Naive thymus-derived CD8-positive, alpha-beta T cell (primary cell): ENCODE data around the gene C2orf68. TPM values are rescaled to one million over a fixed set of nuclear protein-coding genes. Genes with fewer than 3 reads are reported as not detected.
"Not testable (repeated sequence)": the region's sequence is repeated elsewhere in the genome, so short reads cannot be mapped to it uniquely, and the experiment has no call there.

Source experiments
- ATAC-seq, 2 donors: fragments of 150-1000 bp; cut with Tn5 transposase in 1 of 2; sonication (Bioruptor Pico), chemical (Tn5 transposase) in 1 of 2; 1 replicate in 1 of 2; 2 replicates in 1 of 2; pipeline ENCODE4 v1.10.0; 2021; ENCODE audit warnings: mild to moderate bottlenecking in 2 of 2, moderate library complexity in 2 of 2
- POLR2A ChIA-PET: fragments of 350-600 bp; sonication (Branson Sonifier 250); formaldehyde crosslinking; loops from one replicate; lab custom pipeline; 2021; ENCODE audit warnings: antibody characterized with exemption; lab: Charles Lee
- DNase-seq, 10 donors: peaks; one replicate each; pipeline versions ENCODE4 v3.0.0 to v3.0.0-alpha.2; 2020 to 2022
- H3K27ac Mint-ChIP-seq, 10 donors: one replicate each; pipeline ENCODE4 v1.8.0; 2020 to 2022; ENCODE audit warnings: mild to moderate bottlenecking in 10 of 10, mixed read lengths in 10 of 10, moderate library complexity in 4 of 10, inconsistent platforms in 1 of 10
- H3K27me3 Mint-ChIP-seq, 5 donors: one replicate each; pipeline ENCODE4 v1.8.0; 2021 to 2022; ENCODE audit warnings: mixed read lengths in 5 of 5
- H3K36me3 Mint-ChIP-seq, 3 donors: one replicate each; pipeline ENCODE4 v1.8.0; 2020 to 2022; ENCODE audit warnings: mixed read lengths in 3 of 3, mild to moderate bottlenecking in 2 of 3, inconsistent platforms in 1 of 3
- H3K4me1 Mint-ChIP-seq, 4 donors: one replicate each; pipeline ENCODE4 v1.8.0; 2021 to 2022; ENCODE audit warnings: mixed read lengths in 4 of 4
- H3K4me3 Mint-ChIP-seq, 10 donors: one replicate each; pipeline ENCODE4 v1.8.0; 2020 to 2022; ENCODE audit warnings: mild to moderate bottlenecking in 10 of 10, mixed read lengths in 10 of 10, moderate library complexity in 6 of 10, inconsistent platforms in 1 of 10
- H3K9me3 Mint-ChIP-seq, 9 donors: one replicate each; pipeline ENCODE4 v1.8.0; 2020 to 2022; ENCODE audit warnings: mixed read lengths in 9 of 9, mild to moderate bottlenecking in 3 of 9, inconsistent platforms in 1 of 9, moderate library complexity in 1 of 9
- polyA plus RNA-seq, 3 donors: library from polyadenylated mRNA; unstranded; fragments of 300-500 nt; fragmentation: Illumina TruSeq; gene quantifications; one replicate each; pipeline ENCODE4 v1.2.3, GENCODE V29; 2021
- total RNA-seq, 8 experiments: library from RNA in 2 of 8; stranded (reverse) in 2 of 8; gene quantifications; one replicate each; pipeline ENCODE4 v1.2.3 and lab custom pipeline; 2021 to 2026

Gene C2orf68
- total and polyA plus RNA-seq, 5 experiments from 2014 or later = 15.7 to 95.2 (median 21.1) TPM

GRCh38 chr2:85577386-85578242 lies 34.3 kb downstream of the C2orf68 start, which contains the start of gene VAMP8:
Gene VAMP8 (plus strand): TSS chr2:85577586. CDS start chr2:85577647, 61 bp downstream.
- Mint-ChIP-seq H3K4me3 (peak within 1 kb of the TSS; percentile 88 to 98 (median 94)), H3K4me1 (peaks cover 23 to 43% (median 43%) of the 10 kb centered on the region in 4 donors), H3K9me3 (no peaks in the 10 kb centered on the region), H3K27ac (peak within 1 kb of the TSS; percentile 88 to 98 (median 93)), H3K27me3 (no peaks in the 10 kb centered on the region), H3K36me3 (peaks cover 0 to 21% (median 7%) of the 10 kb centered on the region in 3 donors)
- peak; percentile 41 to 80 (median 49) for DNase-seq
- POLR2A ChIA-PET = interaction anchor here (0.7 to 3.2 kb wide), 11 partner anchors 10 to 146 kb away, joined by 3 to 29 read pairs (median 5); partner anchors contain the start of genes C2orf68 and RNF181
- peak; percentile 81 to 86 for ATAC-seq

- peak overlapping the region; percentile 88 to 98 (median 94) for H3K4me3 Mint-ChIP-seq
- H3K27ac Mint-ChIP-seq = peak overlapping the region; percentile 88 to 98 (median 93)
- no peaks in the 10 kb centered on the region for H3K27me3 Mint-ChIP-seq
- H3K36me3 Mint-ChIP-seq = peaks cover 0 to 15% (median 7%) of the 10 kb centered on the region in 3 donors
- peaks cover 20 to 43% (median 39%) of the 10 kb centered on the region in 4 donors for H3K4me1 Mint-ChIP-seq
- POLR2A ChIA-PET = interaction anchor here (0.7 to 3.2 kb wide), 11 partner anchors 10 to 146 kb away, joined by 3 to 29 read pairs (median 5); partner anchors contain the start of genes C2orf68 and RNF181
- no peak for ATAC-seq
- H3K9me3 Mint-ChIP-seq = no peaks in the 10 kb centered on the region
- DNase-seq = no peak
Observed at GRCh38 chr2:85577063-85577385, 34.8 kb downstream of the C2orf68 start.

- H3K4me1 Mint-ChIP-seq = peaks cover 18 to 35% (median 31%) of the 10 kb centered on the region in 4 donors
- H3K36me3 Mint-ChIP-seq = peaks cover 0 to 7% (median 0%) of the 10 kb centered on the region in 3 donors
- no peaks in the 10 kb centered on the region for H3K27me3 Mint-ChIP-seq
- H3K9me3 Mint-ChIP-seq = no peaks in the 10 kb centered on the region
- POLR2A ChIA-PET = interaction anchor here (0.6 to 2.7 kb wide), 5 partner anchors 8 to 488 kb away, joined by 3 to 15 read pairs (median 3); no protein-coding TSS in a partner anchor
- DNase-seq (no peak), ATAC-seq (no peak)
- H3K27ac Mint-ChIP-seq = peak overlapping the region in 1 of 10 donors; percentile 44
- peak overlapping the region in 1 of 10 donors; percentile 36 for H3K4me3 Mint-ChIP-seq
Observed at GRCh38 chr2:85575739-85576138, 36.1 kb downstream of the C2orf68 start.

GRCh38 chr2:85566265-85566664 lies 45.6 kb downstream of the C2orf68 start:
- Mint-ChIP-seq H3K27me3 (peaks cover 0 to 2% (median 0%) of the 10 kb centered on the region in 5 donors), H3K9me3 (no peaks in the 10 kb centered on the region), H3K4me3 (no peak overlapping the region), H3K4me1 (peaks cover 0 to 14% (median 4%) of the 10 kb centered on the region in 4 donors), H3K36me3 (no peaks in the 10 kb centered on the region), H3K27ac (no peak overlapping the region)
- DNase-seq = no peak
- ATAC-seq = no peak
- POLR2A ChIA-PET = interaction anchor here (0.8 to 1.2 kb wide), 2 partner anchors 44 to 157 kb away, joined by 3 read pairs; no protein-coding TSS in a partner anchor

GRCh38 chr2:85564144-85564563 lies 47.7 kb downstream of the C2orf68 start:
- Mint-ChIP-seq H3K27ac (peak overlapping the region in 3 of 10 donors; percentile 2 to 27 (median 11)), H3K9me3 (no peaks in the 10 kb centered on the region), H3K4me1 (peaks cover 6 to 33% (median 23%) of the 10 kb centered on the region in 4 donors), H3K36me3 (no peaks in the 10 kb centered on the region), H3K27me3 (no peaks in the 10 kb centered on the region), H3K4me3 (peak overlapping the region in 3 of 10 donors; percentile 24 to 79 (median 37))
- no peak for ATAC-seq
- POLR2A ChIA-PET = interaction anchor here (0.5 to 2.7 kb wide), 6 partner anchors 11 to 497 kb away, joined by 3 to 15 read pairs (median 3); partner anchors contain the start of genes C2orf68 and VAMP8
- no peak for DNase-seq

- H3K36me3 Mint-ChIP-seq = peaks cover 0 to 11% (median 0%) of the 10 kb centered on the region in 3 donors
- DNase-seq (peak; percentile 82 to 96 (median 92)), ATAC-seq (peak; percentile 92 to 94)
- POLR2A ChIA-PET = interaction anchor here (0.6 to 14.9 kb wide), 21 partner anchors 9 to 235 kb away, joined by 3 to 144 read pairs (median 6); partner anchors contain the start of genes C2orf68, MAT2A, RNF181 and TMEM150A
- peak within 1 kb of the TSS; percentile 93 to 99 (median 97) for H3K27ac Mint-ChIP-seq
- H3K4me1 Mint-ChIP-seq = peaks cover 9 to 37% (median 33%) of the 10 kb centered on the region in 4 donors
- peak within 1 kb of the TSS; percentile 91 to 99 (median 97) for H3K4me3 Mint-ChIP-seq
- H3K27me3 Mint-ChIP-seq = no peaks in the 10 kb centered on the region
- no peaks in the 10 kb centered on the region for H3K9me3 Mint-ChIP-seq
Observed at GRCh38 chr2:85561280-85562212, 50.3 kb downstream of the C2orf68 start, which contains the start of gene GGCX. Gene GGCX (minus strand): TSS chr2:85561493. CDS start chr2:85561428, 65 bp downstream.

GRCh38 chr2:85560812-85561279 lies 51.0 kb downstream of the C2orf68 start:
- Mint-ChIP-seq H3K9me3 (no peaks in the 10 kb centered on the region), H3K4me1 (peaks cover 9 to 37% (median 33%) of the 10 kb centered on the region in 4 donors), H3K27ac (peak overlapping the region; percentile 72 to 99 (median 97)), H3K4me3 (peak overlapping the region; percentile 91 to 99 (median 97)), H3K27me3 (no peaks in the 10 kb centered on the region), H3K36me3 (peaks cover 0 to 16% (median 0%) of the 10 kb centered on the region in 3 donors)
- DNase-seq (peak in 1 of 10 donors; percentile 31), ATAC-seq (peak in 1 of 2 donors; percentile 22)
- POLR2A ChIA-PET = interaction anchor here (0.6 to 14.9 kb wide), 16 partner anchors 8 to 234 kb away, joined by 3 to 144 read pairs (median 6); partner anchors contain the start of genes C2orf68, MAT2A, RNF181 and SH2D6

- not testable (repeated sequence) for DNase-seq, ATAC-seq, H3K9me3 Mint-ChIP-seq, H3K27me3 Mint-ChIP-seq
- Mint-ChIP-seq H3K4me1 (peaks cover 9 to 37% (median 33%) of the 10 kb centered on the region in 4 donors), H3K4me3 (peak overlapping the region; percentile 91 to 99 (median 97)), H3K36me3 (peaks cover 0 to 18% (median 0%) of the 10 kb centered on the region in 3 donors), H3K27ac (peak overlapping the region; percentile 72 to 99 (median 97))
- POLR2A ChIA-PET = interaction anchor here (0.8 to 14.9 kb wide), 13 partner anchors 17 to 233 kb away, joined by 3 to 144 read pairs (median 7); partner anchors contain the start of genes C2orf68, MAT2A, RNF181 and SH2D6
Observed at GRCh38 chr2:85560403-85560726, 51.5 kb downstream of the C2orf68 start.

GRCh38 chr2:85558160-85558559 lies 53.7 kb downstream of the C2orf68 start:
- no peaks in the 10 kb centered on the region for H3K27me3 Mint-ChIP-seq

GRCh38 chr2:85557130-85557529 lies 54.7 kb downstream of the C2orf68 start:
- no peak for DNase-seq
- peaks cover under 1 to 49% (median 2%) of the 10 kb centered on the region in 3 donors for H3K36me3 Mint-ChIP-seq
- H3K4me3 Mint-ChIP-seq = no peak overlapping the region
- peaks cover 11 to 37% (median 31%) of the 10 kb centered on the region in 4 donors for H3K4me1 Mint-ChIP-seq
- H3K9me3 Mint-ChIP-seq = no peaks in the 10 kb centered on the region
- no peaks in the 10 kb centered on the region for H3K27me3 Mint-ChIP-seq
- H3K27ac Mint-ChIP-seq = no peak overlapping the region
- POLR2A ChIA-PET = interaction anchor here (0.7 to 14.9 kb wide), 3 partner anchors 18 to 138 kb away, joined by 3 to 144 read pairs (median 3); partner anchors contain the start of genes MAT2A and SH2D6
- no peak for ATAC-seq

More at GRCh38 chr2:85558160-85558559, 53.7 kb downstream of the C2orf68 start:
- Mint-ChIP-seq H3K4me1 (peaks cover 9 to 34% (median 32%) of the 10 kb centered on the region in 4 donors), H3K27ac (peak overlapping the region in 2 of 10 donors; percentile 28 to 53), H3K4me3 (no peak overlapping the region), H3K36me3 (peaks cover 0 to 38% (median 0%) of the 10 kb centered on the region in 3 donors), H3K9me3 (no peaks in the 10 kb centered on the region)
- DNase-seq (no peak), ATAC-seq (no peak)
- POLR2A ChIA-PET = interaction anchor here (0.7 to 14.9 kb wide), 4 partner anchors 19 to 207 kb away, joined by 3 to 144 read pairs (median 4); partner anchors contain the start of genes C2orf68, MAT2A and RNF181
